Tongue (tissue), 2 donors: Measurements from ENCODE around the gene ALDH1A3. TPM values are rescaled to one million over a fixed set of nuclear protein-coding genes. Genes with fewer than 3 reads are reported as not detected.

Experiments used
- DNase-seq: peaks from one replicate; pipeline ENCODE4 v3.0.0-alpha.2; 2015
- total RNA-seq: library from RNA; depleted of rRNA; stranded (reverse); fragments of >200 nt; gene quantifications from one replicate; pipeline ENCODE4 v1.2.3, GENCODE V29; 2014

The ALDH1A3 gene
- total RNA-seq, 1 donor from 2014 or later: 59.0 TPM

DNA sequence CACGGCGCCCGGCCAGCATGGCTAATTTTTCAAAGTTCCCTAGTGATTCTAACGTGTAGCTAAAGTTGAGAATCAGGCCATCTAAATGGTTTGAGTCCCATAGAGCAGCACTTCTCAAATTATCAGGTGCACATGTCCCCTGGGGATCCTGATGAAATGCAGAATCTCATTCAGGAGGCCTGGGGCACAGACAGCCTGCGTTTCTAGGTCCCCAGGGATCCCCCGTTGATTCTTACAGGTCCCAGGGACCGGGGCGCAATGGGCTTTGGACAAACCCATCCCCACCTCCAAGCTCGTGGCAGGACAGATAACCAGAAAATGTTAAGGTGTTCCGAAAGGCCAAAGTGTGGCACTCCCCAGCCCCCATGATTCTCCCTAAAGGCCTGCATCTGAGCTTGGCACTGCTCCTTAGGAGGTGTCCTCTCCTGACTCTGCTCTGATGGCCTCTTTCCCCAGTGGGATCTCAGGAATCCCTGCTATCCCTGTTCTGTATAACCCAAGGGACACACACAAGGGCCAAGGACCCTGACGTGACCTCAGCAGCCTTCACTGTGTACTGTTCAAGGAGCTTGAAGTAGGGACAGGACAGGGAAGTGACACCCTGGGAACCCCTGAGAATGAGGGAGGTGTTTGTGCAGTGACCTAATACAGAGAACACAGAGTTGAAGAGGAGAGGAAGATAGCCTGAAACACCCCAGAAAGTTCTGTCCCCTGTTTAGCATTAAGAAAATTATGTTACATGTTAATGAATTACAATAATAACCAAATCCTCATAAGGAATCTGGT is 47.5 kb downstream of the ALDH1A3 start:
- DNase-seq: no peak

GRCh38 chr15:100928632-100929280 is 49.1 kb downstream of the ALDH1A3 start:
- DNase-seq: peak; percentile 58

DNA sequence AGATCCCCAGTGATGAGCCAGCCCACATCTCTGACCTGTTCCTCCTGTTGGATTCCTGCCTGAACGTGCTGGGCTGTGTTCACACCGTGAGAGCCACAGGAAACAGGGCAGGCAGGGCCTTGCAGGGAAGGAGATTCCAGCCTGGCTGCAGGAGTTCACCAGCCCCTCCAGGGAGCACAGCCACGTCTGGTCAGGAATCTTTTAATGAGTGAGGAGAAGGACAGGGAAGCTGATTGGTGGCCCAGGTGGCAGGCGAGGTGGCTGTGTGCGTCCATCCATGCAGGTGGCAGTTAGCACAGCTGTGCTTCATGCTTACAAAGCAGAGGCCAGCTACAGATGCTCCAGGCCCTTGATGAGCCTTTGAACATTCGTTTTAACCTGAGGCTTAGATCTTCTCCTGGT is 50.0 kb downstream of the ALDH1A3 start:
- DNase-seq: no peak

DNA sequence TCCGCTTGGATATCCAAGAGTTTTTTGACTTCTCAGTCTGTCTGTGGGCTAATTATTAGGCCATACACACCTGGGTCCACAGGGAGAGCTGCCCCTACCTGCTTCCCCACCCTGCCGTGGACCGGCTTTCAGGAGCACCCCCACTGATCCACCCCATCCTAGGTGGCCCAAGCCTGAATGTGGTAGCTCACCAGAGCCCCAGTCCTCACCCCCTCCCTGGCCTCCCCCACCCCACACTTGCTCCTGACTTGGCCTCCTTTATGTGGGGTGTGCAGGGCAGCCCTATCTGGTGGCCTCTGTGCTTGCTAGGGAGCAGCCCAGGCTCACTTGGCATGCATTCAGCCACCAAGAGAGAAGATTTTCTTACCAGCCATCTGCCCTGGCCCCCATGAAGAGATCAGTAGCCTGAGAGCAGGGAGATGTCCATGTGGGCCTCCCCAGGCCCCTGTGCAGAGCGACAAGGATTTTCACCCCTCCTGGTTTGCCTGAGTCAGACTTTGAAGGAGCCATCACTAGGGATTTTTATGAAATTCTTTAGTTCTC is 50.7 kb downstream of the ALDH1A3 start:
- DNase-seq: no peak

DNA sequence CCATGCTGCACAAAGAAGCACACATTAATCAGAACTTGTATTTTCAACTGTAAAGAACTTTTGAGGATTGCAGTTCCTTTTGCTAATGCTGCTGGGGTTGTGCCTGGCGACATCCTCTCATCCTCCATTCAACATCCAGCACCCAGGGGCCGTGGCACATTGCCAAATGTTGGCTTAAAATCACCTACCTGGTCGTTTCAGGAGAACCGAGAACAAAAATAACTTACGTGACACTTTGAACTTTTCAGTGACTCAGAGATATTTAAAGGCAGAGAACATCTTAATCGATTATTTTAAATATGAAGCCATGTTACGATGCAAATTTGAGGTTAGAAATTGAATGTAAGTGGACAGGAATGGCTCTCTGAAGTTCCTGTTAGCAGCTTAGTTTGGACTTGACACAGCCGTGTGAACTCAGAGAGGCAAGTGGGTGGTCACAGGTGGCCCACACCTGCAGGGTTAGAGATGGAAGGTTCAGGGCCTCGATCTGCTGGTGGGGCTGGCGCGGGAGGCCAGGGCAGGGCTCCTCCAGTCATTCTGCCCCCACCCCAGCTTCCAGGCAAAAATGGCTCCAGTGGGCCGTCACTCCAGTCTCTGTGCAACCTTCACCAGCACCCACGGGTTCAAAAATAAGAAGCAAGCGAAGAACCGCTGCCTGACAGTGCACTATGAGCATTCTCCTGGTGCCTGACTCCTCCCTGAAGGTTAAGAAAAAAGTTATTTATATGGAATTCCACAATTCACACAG is 51.7 kb downstream of the ALDH1A3 start:
- DNase-seq: no peak

GRCh38 chr15:100932676-100933348 is 53.2 kb downstream of the ALDH1A3 start:
- no peak for DNase-seq

DNA sequence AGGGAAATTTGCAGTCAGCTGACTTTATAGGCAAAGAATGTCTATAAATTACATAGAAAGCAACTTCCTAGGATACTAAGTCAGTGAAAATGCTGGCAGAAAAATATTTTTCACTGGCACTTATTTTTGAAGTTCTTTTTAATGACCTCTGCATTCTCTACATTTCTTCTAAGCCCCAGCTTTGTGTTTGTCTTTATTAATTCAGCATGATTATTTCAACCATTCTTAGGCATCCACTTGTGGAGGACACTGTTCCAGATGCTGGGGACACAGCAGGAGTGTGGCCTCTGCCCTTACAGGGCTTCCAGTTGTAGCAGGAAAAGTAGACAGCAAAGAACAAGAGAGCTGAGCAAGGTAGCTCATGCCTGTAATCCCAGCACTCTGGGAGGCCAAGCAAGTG is 54.5 kb downstream of the ALDH1A3 start:
- no peak for DNase-seq

GRCh38 chr15:100934726-100935125 is 55.1 kb downstream of the ALDH1A3 start:
- DNase-seq: no peak

DNA sequence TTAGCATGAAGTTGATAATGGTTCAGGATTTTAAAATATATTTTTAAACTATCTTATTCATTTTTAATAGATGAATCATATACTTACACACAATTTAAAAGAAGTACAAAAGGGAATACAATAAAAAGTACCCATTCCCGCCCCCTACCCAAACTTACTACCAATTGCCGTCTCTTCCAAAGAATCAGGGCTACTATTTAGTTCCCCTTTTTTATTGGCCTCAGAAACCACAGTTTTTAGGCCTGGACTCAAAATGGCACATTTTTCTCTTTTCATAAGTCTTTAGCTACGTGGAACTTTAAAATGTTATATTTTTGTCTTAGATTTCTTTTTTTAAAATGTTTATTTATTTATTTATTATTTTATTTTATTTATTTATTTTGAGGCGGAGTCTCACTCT is 57.5 kb downstream of the ALDH1A3 start:
- no peak for DNase-seq

DNA sequence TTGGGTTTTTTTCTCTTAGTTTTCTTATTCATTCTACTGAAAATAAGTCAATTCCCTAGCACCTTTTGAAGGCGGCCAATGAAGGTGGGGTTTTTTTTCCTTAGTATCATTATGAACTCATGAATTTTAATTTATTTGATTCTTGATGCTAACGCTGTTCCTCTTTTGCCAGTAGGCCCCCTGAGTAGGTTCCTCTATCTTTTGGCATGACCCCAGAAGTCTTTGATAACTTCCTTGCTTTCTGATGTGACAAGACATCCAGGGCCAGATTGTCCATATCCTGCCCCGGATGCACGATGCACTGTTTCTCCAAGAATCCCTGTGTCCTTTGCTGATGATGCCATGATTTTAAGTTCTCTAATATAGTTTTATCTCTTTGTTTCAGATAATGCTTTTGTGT is 60.2 kb downstream of the ALDH1A3 start:
- DNase-seq: no peak

- no peak for DNase-seq
Observed at GRCh38 chr15:100940767-100941379, 61.2 kb downstream of the ALDH1A3 start.

DNA sequence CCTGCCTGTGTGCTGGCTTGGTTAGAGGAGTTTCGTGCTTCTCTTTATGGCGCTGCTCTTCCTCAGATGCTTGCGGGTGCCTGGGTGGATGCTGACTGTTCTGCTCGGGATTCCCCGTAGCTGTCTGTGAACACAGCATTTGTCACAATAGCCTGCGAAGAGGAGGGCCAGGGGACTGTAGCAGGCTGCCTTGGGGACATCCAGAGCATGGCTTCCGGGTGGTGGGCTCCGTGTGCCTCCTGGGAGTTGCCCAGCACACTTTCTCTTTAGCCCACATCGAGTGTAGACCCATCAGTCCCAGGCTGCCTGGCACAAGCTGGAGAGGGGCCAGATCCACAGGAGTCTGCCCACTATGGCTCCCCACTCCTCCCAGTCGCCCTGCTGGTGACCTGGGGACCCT is 61.9 kb downstream of the ALDH1A3 start:
- no peak for DNase-seq

GRCh38 chr15:100942656-100943425 is 63.2 kb downstream of the ALDH1A3 start:
- no peak for DNase-seq

DNA sequence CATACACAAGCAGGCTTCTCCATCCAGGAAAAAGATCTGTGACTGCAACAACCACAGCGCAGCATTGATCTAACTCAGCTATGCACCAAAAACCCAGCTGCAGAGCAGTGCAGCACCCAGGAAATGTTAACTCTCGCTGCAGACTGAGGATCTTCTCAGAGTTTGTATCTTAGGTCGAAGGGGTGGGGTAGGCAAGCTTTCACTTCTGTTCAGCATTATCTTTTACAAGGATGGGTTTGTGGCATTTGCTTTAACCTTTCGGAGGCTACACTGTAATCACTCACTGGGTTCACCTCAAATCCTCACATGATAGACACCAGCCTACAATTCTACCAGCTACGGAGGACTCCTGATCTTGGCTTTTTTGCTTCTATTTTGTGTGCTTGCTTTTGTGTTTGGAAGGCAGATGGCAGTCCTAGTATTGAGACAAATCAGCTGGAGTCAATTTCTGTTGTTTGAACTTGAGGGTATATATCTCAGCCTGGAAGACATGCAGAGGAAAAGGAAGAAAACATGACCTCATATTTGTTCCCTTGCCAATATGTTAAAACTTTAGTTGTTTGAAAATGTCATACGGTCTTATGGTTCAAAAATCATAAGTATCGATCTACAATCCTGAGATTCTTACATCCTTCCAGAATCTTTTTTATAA is 64.7 kb downstream of the ALDH1A3 start:
- DNase-seq: no peak

DNA sequence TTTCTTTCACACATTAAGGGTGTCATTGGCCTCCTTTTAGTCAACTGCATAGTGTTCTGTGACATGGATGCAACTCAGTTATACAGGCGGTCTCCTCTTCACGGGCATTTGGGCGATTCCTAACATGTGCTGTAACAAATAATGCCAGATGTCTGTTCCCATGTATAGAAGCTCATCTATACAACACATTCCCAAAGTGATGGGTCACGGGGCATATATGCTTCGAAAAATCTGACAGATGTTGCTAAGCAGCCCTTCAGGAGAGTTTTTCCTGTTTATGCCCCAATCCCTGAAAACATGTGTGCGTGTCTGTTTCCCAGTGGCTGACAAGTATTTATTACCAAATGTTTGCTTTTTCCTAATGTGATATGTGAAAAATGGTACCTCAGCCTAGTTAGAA is 65.4 kb downstream of the ALDH1A3 start:
- DNase-seq: peak; percentile 56

- peak; percentile 58 for DNase-seq
Observed at GRCh38 chr15:100947760-100948429, 68.3 kb downstream of the ALDH1A3 start.

DNA sequence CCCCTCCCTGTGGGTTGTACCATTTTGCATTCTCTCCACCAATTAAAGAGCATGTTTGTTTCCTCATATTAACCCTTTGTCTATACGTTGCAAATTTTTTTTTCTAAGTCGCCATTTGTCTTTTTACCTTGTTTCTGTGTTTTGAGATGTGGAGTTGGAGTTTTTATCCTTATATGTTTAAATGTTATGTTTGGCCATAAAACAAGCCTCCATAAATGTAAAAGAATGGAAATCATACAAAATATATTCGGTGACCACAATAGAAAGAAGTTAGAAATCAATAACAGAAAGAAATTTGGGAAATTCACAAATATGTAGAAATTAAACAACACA is 68.8 kb downstream of the ALDH1A3 start:
- no peak for DNase-seq

DNA sequence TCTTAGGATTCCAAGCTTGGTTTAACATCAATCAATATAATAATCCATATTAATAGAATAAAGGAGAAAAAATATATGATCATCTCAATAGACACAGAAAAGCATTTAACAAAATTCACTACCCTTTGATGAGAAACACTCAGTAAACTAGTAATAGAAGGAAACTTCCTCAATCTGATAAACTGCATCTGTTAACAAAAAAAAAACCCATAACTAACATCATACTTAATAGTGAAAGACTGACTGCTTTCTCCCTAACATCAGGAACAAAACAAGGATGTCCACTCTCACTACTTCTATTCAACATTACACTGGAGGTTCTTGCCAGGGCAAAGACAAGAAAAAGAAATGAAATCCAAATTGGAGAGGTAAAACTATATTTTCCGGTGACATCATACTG is 70.1 kb downstream of the ALDH1A3 start:
- no peak for DNase-seq

DNA sequence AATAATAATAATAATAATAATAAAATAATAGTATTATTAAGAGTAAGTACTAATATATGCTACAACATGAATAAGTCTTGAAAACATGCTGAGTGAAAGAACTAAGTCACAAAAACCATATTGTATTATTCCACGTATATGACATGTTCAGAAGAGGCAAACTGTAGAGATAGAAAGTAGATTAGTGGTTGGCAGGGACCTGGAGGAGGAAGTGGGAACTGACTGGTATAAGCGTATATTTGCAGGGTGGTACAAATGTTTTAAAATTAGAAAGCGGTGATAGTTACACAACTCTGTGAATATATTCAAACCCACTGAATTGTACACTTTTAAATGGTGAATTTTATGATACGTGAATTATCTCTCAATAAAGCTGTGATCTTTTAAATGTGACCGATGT is 72.3 kb downstream of the ALDH1A3 start:
- no peak for DNase-seq

GRCh38 chr15:100952566-100952965 is 72.9 kb downstream of the ALDH1A3 start:
- no peak for DNase-seq
